ENCODE measurements around the gene ATP6V1F.
"Not testable (repeated sequence)": the region's sequence is repeated elsewhere in the genome, so short reads cannot be mapped to it uniquely, and the experiment has no call there.

ATP6V1F gene

DNA sequence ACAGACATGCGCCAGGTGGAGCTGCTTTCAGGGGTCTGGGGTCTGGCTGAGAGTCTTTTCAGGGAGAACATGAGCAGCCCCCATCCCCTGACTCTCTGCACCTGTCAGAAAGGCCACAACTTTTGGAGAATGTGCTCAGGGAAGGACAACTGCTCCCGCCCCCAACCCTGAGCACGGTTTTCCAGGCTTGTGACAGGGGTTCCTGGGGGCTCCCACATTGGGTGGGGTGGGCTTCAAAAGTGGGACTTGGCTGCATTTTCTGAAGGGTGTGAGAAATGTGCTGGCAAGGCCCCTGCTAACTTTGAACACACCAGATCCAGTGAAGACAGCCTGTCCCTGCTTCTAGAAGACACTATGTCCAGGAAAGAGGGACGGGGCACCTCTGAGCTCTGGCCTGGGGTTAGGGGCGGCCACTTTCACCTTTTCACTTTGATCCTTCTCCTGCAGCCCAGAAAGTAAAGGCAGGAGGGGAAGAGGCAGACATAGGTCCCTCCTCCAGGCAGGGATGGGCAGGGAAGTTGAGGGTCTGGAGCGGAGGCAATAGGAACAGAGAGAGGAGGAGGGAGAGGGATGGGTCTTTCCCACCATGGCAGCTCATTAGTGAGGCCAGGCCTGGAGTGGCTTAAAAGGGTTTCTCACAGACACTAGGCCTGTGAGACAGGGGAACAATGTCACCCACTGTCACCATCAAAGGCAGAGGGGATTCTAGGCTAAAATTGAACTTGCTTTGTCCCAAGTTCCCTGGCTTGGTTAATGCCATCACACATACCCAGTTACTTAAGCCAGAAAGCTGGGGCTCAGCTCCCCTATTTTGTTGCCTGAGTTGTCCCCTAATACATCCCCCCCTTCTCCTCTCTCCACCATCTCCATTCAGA, 46.3 kb downstream of the ATP6V1F start:
- H3K4me3 ChIP-seq (ENCODE audit: low read depth, low read length) = peak overlapping the region; percentile 25
- TF ChIP-seq, protein P1, sequence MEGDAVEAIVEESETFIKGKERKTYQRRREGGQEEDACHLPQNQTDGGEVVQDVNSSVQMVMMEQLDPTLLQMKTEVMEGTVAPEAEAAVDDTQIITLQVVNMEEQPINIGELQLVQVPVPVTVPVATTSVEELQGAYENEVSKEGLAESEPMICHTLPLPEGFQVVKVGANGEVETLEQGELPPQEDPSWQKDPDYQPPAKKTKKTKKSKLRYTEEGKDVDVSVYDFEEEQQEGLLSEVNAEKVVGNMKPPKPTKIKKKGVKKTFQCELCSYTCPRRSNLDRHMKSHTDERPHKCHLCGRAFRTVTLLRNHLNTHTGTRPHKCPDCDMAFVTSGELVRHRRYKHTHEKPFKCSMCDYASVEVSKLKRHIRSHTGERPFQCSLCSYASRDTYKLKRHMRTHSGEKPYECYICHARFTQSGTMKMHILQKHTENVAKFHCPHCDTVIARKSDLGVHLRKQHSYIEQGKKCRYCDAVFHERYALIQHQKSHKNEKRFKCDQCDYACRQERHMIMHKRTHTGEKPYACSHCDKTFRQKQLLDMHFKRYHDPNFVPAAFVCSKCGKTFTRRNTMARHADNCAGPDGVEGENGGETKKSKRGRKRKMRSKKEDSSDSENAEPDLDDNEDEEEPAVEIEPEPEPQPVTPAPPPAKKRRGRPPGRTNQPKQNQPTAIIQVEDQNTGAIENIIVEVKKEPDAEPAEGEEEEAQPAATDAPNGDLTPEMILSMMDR (IDR thresholded peaks at IDR 0.05; ENCODE audit: low read depth, low read length) = no peak

DNA sequence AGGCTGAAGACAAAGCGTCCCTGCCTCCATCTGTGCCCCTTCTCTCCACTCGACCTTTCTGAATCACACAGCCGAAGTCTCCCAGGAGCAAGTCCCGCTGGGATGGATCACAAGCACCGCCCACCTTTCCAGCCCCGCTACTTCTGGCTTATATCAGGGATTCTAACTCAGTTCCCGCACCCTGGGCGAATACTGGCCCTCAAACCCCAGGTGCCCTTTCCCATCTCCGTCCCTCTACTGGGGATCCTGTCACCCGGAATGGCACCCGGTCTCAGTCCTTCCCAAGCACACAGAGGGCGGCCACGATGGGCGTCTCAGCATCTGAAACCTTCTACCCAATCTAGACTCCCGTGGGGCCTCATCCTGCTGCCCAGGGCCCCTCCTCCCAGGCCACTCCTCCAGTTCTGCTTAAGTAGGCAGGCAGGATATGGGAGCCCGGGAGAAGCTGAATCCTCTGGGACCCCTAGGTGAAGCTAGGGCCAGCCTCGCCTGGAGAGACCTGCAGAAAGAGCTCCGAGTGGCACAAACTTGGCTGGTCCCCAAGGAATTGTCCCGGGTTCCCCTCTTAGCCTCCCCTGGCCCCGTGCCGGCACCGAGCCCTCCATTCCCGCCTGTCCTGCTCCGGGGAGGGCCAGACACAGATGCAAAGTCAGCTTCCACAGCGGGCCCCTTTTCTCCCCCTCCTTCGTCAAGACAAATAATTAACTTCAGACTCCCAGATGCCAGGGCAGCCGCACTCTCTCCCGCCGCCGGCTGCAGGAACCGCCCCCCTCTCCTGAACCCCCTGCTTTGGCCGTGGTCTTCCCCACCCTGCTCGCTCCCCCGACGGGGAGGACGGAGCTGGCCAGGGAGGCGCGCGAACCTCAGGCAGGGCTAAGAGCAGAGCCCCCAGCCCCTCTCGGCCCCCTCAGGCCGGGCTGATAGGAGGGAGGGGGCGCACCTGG, 47.2 kb downstream of the ATP6V1F start:
- H3K4me3 ChIP-seq (ENCODE audit: low read depth, low read length) = peak overlapping the region; percentile 25
- TF ChIP-seq, protein P1 (IDR thresholded peaks at IDR 0.05; ENCODE audit: low read depth, low read length) = no peak

DNA sequence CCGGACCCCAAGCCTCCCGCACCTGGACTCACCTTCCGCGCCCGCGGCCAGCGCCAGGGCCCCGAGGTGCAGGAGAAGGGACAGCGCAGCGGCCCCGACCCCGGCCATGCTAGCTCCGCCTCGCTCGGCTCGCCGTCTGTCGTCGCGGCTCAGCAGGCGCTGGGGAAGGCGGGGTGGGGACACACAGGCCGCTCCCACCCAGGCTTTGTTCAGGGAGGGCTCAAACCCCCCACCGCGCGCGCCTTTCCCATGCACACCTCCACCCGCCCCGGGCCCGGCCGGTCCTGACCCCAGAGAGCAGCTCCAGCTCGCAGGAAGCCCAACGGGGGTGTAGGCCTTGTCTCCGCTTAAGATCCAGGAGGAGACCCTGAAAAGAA, 47.9 kb downstream of the ATP6V1F start, which contains the start of gene KCP:
Gene KCP, minus strand, starts transcription at position 141 of the 377 bp plus-strand sequence. Its CDS starts 33 bp downstream, at position 108.
- TF ChIP-seq, protein P1 (IDR thresholded peaks at IDR 0.05; ENCODE audit: low read depth, low read length) = no peak
- peak within 1 kb of the TSS; percentile 25 for H3K4me3 ChIP-seq (ENCODE audit: low read depth, low read length)

DNA sequence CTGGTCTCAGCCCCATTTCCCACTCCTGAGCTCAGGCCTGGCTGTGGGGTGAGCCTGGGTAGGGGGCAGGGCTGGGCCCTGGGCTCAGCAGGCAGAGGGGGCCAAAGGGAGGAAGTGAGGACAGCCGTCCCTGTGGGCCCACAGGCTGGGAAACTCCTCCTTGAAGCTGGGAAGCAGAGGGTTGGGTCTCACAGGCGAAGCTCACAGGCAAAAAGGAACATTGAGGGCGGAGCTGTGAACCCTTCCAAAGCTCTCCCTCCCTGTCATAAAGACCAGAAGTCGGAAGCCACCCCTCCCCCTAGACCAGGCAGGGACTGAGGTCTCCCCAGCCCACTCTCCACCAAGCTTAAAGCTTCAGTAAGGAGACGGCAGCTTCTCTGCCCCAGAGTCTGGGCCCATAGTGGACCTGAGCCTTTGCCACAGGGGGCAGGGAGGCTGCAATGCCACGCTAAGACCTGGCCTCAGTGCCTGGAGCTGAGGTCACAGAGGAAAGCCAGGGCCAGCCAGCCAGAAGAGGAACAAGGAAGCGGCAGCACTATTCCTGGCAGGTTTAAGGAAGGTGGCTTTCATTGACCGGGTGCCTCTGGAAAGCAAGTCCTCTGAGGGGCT, 48.9 kb downstream of the ATP6V1F start:
- TF ChIP-seq, protein P1 (IDR thresholded peaks at IDR 0.05; ENCODE audit: low read depth, low read length) = no peak
- H3K4me3 ChIP-seq (ENCODE audit: low read depth, low read length) = no peak overlapping the region

DNA sequence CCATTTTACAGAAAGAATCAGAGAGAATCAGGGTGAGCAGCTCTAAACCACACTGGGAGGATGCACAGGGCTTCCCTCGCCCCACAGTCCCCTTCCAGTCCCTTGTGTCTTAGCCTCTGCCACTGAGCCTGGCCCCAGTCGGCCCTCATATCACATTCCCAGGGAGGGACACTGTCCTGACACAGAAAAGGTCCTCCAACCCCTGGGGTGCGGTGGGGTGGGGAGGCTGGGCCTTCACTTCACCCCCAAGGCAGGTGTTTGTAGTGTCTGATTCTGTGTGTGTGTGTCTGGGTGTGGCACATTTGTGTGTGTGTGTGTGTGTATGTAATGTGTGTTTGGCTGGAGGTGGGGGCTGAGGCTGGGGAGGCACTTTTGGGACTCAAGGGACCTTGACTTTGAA, 49.6 kb downstream of the ATP6V1F start:
- TF ChIP-seq, protein P1 (IDR thresholded peaks at IDR 0.05; ENCODE audit: low read depth, low read length) = no peak
- no peak overlapping the region for H3K4me3 ChIP-seq (ENCODE audit: low read depth, low read length)

DNA sequence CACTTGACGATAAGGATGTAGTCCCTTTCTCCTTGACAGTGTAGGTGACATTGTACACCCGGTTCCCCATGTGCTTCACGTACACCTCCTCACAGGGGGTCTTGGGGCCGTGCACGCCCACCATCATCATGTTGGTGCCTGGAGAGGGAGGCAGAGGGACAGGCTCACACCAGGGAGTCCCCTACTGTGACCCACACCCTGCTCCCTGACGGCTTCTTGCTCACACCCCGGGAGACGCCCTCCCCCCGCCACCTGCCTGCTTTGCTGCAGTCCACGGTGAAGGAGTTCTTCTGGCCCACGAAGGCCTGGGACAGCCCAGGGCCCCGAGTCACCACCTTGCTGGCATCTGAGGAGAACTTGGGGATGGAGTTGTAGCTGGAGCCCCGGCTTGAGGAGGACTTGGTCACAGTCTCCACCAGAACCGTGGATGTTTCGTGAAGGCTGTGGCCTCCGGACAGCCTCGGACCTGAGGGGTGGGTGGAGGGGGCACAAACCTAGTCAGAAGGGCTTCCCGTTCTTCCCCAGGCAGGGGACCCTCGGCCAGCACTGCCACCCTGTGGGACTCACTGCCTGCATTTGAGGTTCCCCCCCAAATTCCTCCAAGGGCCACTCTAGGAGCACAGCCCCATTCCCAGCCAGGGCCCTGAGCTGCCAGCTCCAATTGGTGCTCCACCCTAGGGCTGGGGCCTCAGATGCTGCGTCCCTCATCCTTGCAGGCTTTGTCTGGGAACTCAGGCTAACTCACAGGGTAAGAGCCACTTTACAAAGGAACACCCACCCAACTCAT, 50.2 kb downstream of the ATP6V1F start:
- H3K4me3 ChIP-seq (ENCODE audit: low read depth, low read length) = not testable (repeated sequence)
